HG02840 (cell line): ENCODE results near the gene CCL28.

ENCODE experiments used
- ATAC-seq: cut with Tn5 transposase; IDR thresholded peaks from one replicate; pipeline ENCODE4 v1.9.1; 2021; ENCODE audit warnings: mild to moderate bottlenecking, moderate library complexity, moderate number of reproducible peaks; ENCODE audit not compliant: unreplicated experiment, low FRiP score

The CCL28 gene

DNA sequence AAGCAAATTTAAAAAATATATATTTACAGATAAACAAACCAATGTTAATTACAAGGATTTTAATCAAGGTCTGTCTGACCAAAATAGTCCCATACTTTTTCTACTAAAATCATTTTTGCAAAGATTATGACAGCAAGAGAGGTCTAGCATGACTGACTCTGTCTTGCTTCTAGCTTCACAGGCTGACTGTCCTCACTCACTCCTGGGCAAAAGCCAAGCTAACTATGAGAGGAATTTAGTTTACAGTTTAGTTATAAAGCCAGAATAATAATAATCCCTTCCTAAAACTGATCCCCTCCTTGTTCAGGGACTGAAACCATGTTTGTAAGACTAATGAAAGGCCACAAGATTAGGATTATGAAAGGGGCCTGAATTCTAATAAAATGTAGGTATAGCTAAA lies 53.5 kb downstream of the CCL28 start:
- no peak for ATAC-seq

DNA sequence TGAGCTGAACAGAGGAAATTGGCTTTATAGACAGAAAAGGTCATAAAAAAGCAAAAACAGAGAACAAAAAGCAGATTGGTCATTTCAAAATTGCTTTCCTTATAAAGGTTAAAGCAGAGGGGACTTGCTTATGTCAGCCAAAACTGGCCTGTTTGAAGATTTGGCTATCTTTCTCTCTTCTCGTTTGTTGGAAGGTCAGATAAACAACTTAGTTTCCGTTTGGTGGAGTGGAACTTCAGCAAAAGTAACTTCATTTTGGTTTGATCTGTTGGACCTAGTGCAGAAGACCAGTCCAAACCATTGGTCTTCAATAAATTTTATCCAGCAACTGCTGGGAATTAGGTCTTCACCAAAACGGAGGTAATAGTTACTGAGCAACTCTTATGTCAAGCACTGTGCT lies 53.9 kb downstream of the CCL28 start:
- no peak for ATAC-seq

- ATAC-seq: no peak
Observed at GRCh38 chr5:43357878-43358281, 54.3 kb downstream of the CCL28 start.

DNA sequence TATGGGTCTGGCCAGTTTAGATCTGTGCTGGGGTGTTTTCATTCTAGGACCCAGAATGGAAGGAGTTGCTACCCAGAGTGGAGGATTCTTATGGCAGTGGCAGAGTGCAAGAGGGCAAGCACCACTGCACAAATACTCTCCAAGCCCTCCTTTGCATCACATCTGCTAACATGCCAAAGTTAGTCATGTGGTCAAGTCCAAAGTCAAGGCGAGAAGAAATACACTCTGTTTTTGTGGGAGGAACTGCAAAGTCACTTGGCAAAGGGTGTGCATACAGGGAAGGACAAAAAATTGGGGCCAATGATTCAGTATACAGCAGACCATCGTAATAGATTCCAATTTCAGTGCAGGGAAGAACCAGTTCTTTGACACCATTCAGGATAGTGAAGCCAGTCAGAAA lies 55.1 kb downstream of the CCL28 start:
- ATAC-seq: no peak

- no peak for ATAC-seq
Observed at GRCh38 chr5:43354774-43355173, 57.4 kb downstream of the CCL28 start.

GRCh38 chr5:43353668-43354067 lies 58.5 kb downstream of the CCL28 start:
- ATAC-seq: no peak

- ATAC-seq: no peak
Observed at GRCh38 chr5:43352915-43353314, 59.3 kb downstream of the CCL28 start.

GRCh38 chr5:43352131-43352530 lies 60.1 kb downstream of the CCL28 start:
- ATAC-seq: no peak

DNA sequence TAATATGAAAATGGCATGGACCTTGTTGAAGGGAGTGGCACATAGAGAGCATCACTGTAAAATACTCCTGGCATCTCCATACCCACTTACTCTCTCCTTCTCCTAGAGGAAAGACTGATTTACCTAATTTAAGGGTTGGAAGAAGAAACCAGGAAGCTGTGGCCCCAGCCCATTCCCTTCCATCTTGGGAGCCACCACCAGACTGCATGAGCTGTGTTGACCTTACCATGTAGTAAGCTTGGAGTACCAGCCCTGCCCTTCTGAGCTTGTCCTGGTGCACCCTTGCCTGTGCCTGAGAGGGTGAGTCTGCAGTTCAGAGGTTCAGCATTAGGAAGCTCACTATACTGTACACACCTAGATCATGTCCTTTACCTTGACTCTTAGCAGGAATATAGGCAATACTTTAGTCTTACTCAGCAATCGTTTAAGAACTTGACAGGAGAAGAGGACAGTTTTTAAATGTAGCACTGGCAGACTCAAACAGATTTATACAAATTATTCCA lies 63.3 kb downstream of the CCL28 start:
- no peak for ATAC-seq

DNA sequence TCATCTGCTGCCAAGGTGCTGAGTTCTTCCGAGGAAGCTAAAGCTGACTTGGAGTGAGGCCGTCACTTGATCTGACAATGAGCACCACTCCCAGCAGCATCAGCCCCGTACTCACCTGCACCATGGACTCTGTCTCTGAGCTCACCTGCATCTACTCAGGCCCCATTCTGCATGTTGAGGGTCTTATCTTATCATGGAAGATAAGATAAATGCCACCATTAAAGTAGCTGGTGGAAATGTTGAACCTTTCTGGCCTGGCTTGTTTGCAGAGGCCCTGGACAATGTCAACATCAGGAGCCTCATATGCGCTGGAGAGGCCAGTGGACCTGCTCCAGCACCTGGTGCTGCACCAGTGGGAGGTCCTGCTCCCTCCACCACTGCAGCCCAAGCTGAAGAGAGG lies 64.0 kb downstream of the CCL28 start:
- no peak for ATAC-seq

GRCh38 chr5:43338862-43339261 lies 73.3 kb downstream of the CCL28 start:
- ATAC-seq: no peak

DNA sequence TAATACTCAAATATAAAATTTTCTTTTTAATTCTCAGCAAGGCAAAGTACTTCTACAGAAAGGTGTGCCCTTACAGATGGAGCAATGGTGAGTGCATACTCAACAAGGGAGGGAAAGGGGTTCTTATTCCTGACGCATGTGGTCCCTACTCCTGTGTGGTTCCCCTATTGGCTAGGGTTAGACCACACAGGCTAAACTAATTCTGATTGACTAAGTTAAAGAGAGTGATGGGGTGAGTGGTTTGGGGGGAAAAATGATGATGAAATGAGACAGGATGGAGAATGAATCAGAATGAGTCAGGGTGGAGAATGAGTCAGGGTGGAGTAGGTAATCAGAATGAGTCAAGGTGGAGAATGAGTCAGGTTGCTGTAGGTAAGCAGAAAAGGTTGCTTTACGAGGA lies 76.0 kb downstream of the CCL28 start:
- ATAC-seq: no peak

- no peak for ATAC-seq
Observed at GRCh38 chr5:43335681-43336080, 76.5 kb downstream of the CCL28 start.

DNA sequence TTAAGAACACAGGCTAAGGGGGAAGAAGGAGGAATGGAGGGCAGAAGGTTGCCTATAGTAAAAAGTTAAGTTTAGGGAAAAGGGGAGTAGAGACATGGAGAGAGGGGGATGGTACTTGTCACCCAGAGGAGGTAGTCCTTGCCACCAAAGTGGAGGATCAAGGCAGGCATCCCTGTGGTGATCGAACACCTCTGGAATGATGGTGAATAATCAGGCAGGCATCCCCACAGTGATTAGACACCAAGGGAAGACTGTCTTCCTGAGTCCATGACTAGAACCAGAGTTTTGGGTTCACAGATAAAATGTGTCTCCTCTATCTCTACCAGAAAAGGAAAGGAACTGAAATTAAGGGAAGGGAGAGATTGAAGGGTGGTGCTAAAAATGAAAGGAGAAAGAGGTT lies 79.8 kb downstream of the CCL28 start:
- ATAC-seq: no peak
